ENCODE data around the gene ASB5. TPM values are rescaled to one million over a fixed set of nuclear protein-coding genes. Genes with fewer than 3 reads are reported as not detected.

The ASB5 gene
- total RNA-seq, 6 experiments from 2014 or later, result 0.19 to 0.23 TPM; not detected in 4

- Histone ChIP-seq H3K27ac (no peak overlapping the region), H3K4me3 (no peak overlapping the region), H3K4me1 (no peaks in the 10 kb centered on the region), H3K36me3 (no peaks in the 10 kb centered on the region), H3K9me3 (no peaks in the 10 kb centered on the region), H3K27me3 (no peaks in the 10 kb centered on the region)
- no peak for TF ChIP-seq POLR2A (IDR thresholded peaks at IDR 0.05)
- TF ChIP-seq CTCF (IDR thresholded peaks at IDR 0.05), result no peak
- intact Hi-C loops (cut with DNase I), result no loop called here
- DNase-seq (no peak), ATAC-seq (no peak)
- 98% methylated on average over 3 of the region's 3 CpGs for WGBS (ENCODE audit: insufficient coverage, low coverage, low lambda C conversion rate, missing lambda C conversion rate)
These were observed 39.4 kb upstream of the ASB5 start for GRCh38 chr4:176308441-176308840.

GRCh38 chr4:176307666-176307930, 38.6 kb upstream of the ASB5 start:
- H3K4me3 ChIP-seq, result no peak overlapping the region
- H3K9me3 ChIP-seq, result no peaks in the 10 kb centered on the region
- H3K27ac ChIP-seq, result no peak overlapping the region
- no peaks in the 10 kb centered on the region for H3K27me3 ChIP-seq
- no peaks in the 10 kb centered on the region for H3K36me3 ChIP-seq
- 59% methylated on average over 5 of the region's 6 CpGs for WGBS (ENCODE audit: insufficient coverage, low coverage, low lambda C conversion rate, missing lambda C conversion rate)
- DNase-seq (no peak), ATAC-seq (no peak)
- no peaks in the 10 kb centered on the region for H3K4me1 ChIP-seq
- intact Hi-C loops (cut with DNase I), result no loop called here
- TF ChIP-seq POLR2A (IDR thresholded peaks at IDR 0.05) (no peak), CTCF (IDR thresholded peaks at IDR 0.05) (no peak)

GRCh38 chr4:176306837-176307665, 38.0 kb upstream of the ASB5 start:
- no peak for ATAC-seq
- no peak for DNase-seq
- Histone ChIP-seq H3K36me3 (no peaks in the 10 kb centered on the region), H3K27ac (no peak overlapping the region), H3K4me3 (no peak overlapping the region), H3K9me3 (no peaks in the 10 kb centered on the region), H3K4me1 (no peaks in the 10 kb centered on the region), H3K27me3 (no peaks in the 10 kb centered on the region)
- 71% methylated on average over 6 of the region's 6 CpGs for WGBS (ENCODE audit: insufficient coverage, low coverage, low lambda C conversion rate, missing lambda C conversion rate)
- intact Hi-C loops (cut with DNase I), result no loop called here
- no peak for TF ChIP-seq POLR2A (IDR thresholded peaks at IDR 0.05)
- no peak for TF ChIP-seq CTCF (IDR thresholded peaks at IDR 0.05)

GRCh38 chr4:176303938-176304337, 34.9 kb upstream of the ASB5 start:
- intact Hi-C loops (cut with DNase I), result no loop called here

More at GRCh38 chr4:176303938-176304337, 34.9 kb upstream of the ASB5 start:
- 0% methylated on average over 1 of the region's 1 CpG for WGBS (ENCODE audit: insufficient coverage, low coverage, low lambda C conversion rate, missing lambda C conversion rate)
- no peak overlapping the region for H3K27ac ChIP-seq
- no peaks in the 10 kb centered on the region for H3K9me3 ChIP-seq
- H3K4me1 ChIP-seq, result no peaks in the 10 kb centered on the region
- no peaks in the 10 kb centered on the region for H3K27me3 ChIP-seq
- TF ChIP-seq POLR2A (IDR thresholded peaks at IDR 0.05) (no peak), CTCF (IDR thresholded peaks at IDR 0.05) (no peak)
- no peak for DNase-seq
- no peaks in the 10 kb centered on the region for H3K36me3 ChIP-seq
- no peak overlapping the region for H3K4me3 ChIP-seq
- no peak for ATAC-seq
